GM12878 (cell line): ENCODE data around the gene TGFBR1.

Experiments
- CEBPZ ChIP-seq: fragments of 150-350 bp; IDR thresholded peaks from 2 replicates; pipeline ENCODE4 v1.6.1; 2016; ENCODE audit warnings: low read depth, low read length
- CHD1 ChIP-seq: IDR thresholded peaks from 2 replicates; pipeline ENCODE4 v1.6.1; 2012; ENCODE audit warnings: low read depth, low read length, improper control_type of control experiment
- CTCF ChIP-seq, 3 experiments: IDR thresholded peaks in 2 of 3; conservative IDR thresholded peaks in 1 of 3; 2 replicates each; pipeline ENCODE4 v1.5.1; 2011; ENCODE audit warnings: low read depth in 3 of 3, low read length in 3 of 3, mild to moderate bottlenecking in 3 of 3, control low read depth in 2 of 3, moderate library complexity in 2 of 3, inconsistent platforms in 1 of 3, mixed read lengths in 1 of 3; ENCODE audit not compliant: control insufficient read depth in 2 of 3, insufficient read depth in 1 of 3; ENCODE audit errors: extremely low read depth in 1 of 3
- ESRRA ChIP-seq: IDR thresholded peaks from 2 replicates; pipeline ENCODE4 v1.6.1; 2012; ENCODE audit warnings: mild to moderate bottlenecking, low read length, improper control_type of control experiment
- EZH2 ChIP-seq: IDR thresholded peaks from 2 replicates; pipeline ENCODE4 v1.6.1; 2012; ENCODE audit warnings: low read depth, mild to moderate bottlenecking, control low read depth, inconsistent platforms, low read length, borderline replicate concordance; ENCODE audit not compliant: control insufficient read depth
- POU2F2 ChIP-seq: IDR thresholded peaks from 3 replicates; pipeline ENCODE4 v1.6.1; 2011; ENCODE audit warnings: low read depth, mild to moderate bottlenecking, low read length, borderline replicate concordance
- USF1 ChIP-seq: IDR thresholded peaks from 2 replicates; pipeline ENCODE4 v1.6.1; 2011; ENCODE audit warnings: borderline replicate concordance, low read depth, mild to moderate bottlenecking, moderate library complexity, mixed read lengths, low read length; ENCODE audit not compliant: insufficient read depth; ENCODE audit errors: extremely low read length

DNA sequence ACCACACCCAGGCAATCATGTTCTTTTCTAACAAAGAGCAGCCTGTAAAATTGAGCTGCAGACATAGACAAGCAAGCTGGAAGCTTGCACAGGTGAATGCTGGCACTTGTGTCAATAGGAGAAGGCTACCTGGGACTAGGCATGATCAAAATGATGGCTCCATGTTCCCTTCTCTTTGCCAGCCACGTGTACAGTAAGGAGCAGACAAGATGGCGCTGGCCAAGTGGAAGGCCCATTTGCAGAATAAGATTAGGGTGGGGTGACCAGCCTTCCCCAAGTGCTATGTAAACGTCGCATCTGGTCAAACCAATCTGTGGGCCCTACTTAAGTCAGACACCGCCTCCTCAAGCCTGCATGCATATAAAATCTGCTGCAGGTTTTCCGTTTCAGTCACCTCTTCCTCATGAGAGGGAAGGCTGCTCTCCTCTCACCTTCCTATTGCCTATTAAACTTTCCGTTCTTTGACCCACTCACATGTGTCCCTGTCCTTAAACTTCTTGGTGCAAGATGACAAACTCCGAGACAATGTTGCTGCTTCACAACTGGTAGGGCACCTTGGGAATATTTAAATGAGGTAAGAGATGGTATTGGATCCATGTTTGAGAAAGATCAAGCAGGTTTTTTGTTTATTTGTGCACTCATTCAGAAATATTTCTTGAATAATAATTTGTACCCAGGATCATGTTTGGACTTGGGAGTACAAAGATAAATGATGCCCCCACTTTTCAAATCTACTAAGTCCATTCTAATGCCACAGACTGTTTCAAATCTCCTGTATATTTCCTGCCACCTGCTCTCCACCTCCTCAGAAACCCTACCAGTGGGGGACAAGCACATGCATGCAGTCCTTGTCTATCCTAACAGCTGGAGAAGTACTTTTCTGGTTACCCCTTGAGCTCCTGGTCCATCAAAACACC, 30.7 kb upstream of the TGFBR1 start:
- no peak for TF ChIP-seq CTCF (IDR thresholded peaks at IDR 0.05 in 2 of 3, conservative IDR thresholded peaks at IDR 0.05 in 1 of 3; ENCODE audit: control insufficient read depth in 2 of 3, extremely low read depth in 1 of 3, insufficient read depth in 1 of 3, low read depth in 3 of 3, low read length in 3 of 3)
- no peak for TF ChIP-seq EZH2
- TF ChIP-seq USF1, result no peak
- TF ChIP-seq POU2F2, result no peak
- TF ChIP-seq CEBPZ, result no peak
- no peak for TF ChIP-seq ESRRA
- TF ChIP-seq CHD1, result no peak
